ENCODE measurements around the gene ZNF224. TPM values are rescaled to one million over a fixed set of nuclear protein-coding genes. Genes with fewer than 3 reads are reported as not detected.

ZNF224 gene
- polyA plus RNA-seq (2011; rRNA removed), result 22.3 and 25.0 TPM in 2 replicates
- polyA plus RNA-seq (2012; cell fraction: cytosol; rRNA removed), result 6.5 and 6.6 TPM in 2 replicates
- 10.3 and 14.1 TPM in 2 replicates for polyA plus RNA-seq (2012; cell fraction: nucleus; rRNA removed)
- polyA plus RNA-seq (2017; fragmentation: RNase III; extraction: RNeasy Plus Mini Kit Qiagen cat#74134 plus additional on column Dnase treatment), result 17.0 to 21.0 TPM (median 17.1 TPM) in 3 replicates
- polyA minus RNA-seq (2011; rRNA and poly(A)+ RNA removed), result 21.9 and 25.1 TPM in 2 replicates

GRCh38 chr19:44093931-44094765 is at the start of gene ZNF224:
Gene ZNF224 (plus strand): TSS chr19:44094361. CDS start chr19:44097874, 3,513 bp downstream.
- peaks cover 8% of the 10 kb centered on the region; the same call in 2 of the 3 replicates for H3K4me1 ChIP-seq
- ATAC-seq (peak; percentile 97 to 99), FAIRE-seq (peak; percentile 88), DNase-seq (ENCODE audit: low read depth in 1 of 2, low spot score in 1 of 2) (peak; percentile 94 to 97)
- WGBS (ENCODE audit: missing lambda C conversion rate), result 3% methylated on average over 50 of the region's 50 CpGs
- H3K4me3 ChIP-seq, result peak within 1 kb of the TSS; percentile 87
- ChIA-PET POLR2A (interaction anchor here (0.6 to 1.4 kb wide), 5 partner anchors 19 to 406 kb away, joined by 3 to 18 read pairs (median 4); partner anchors contain the start of genes ZNF180, ZNF223, ZNF225 and ZNF227), CTCF (interaction anchor here (1.2 kb wide), 1 partner anchor 23 kb away, joined by 3 read pairs; no protein-coding TSS in a partner anchor)
- peak; percentile 68; the same call in 1 of the 2 replicates for TF ChIP-seq PHF8 (IDR thresholded peaks at IDR 0.05; ENCODE audit: borderline replicate concordance, low read depth)
- TF ChIP-seq RAD21 (conservative IDR thresholded peaks at IDR 0.05 in 1 of 2, IDR thresholded peaks at IDR 0.05 in 1 of 2), result no peak
- TF ChIP-seq BCL3 (IDR thresholded peaks at IDR 0.05), result 0 out of 3 replicates have a peak, but pooled peaks have one; percentile 67
- TF ChIP-seq MAX (IDR thresholded peaks at IDR 0.05), result peak; percentile 41; the same call in 1 of the 2 replicates
- TF ChIP-seq CHD4 (IDR thresholded peaks at IDR 0.05; ENCODE audit: borderline replicate concordance), result no peak
- no peak for TF ChIP-seq HMGXB4 (CRISPR knock-in tag; IDR thresholded peaks at IDR 0.05; ENCODE audit: borderline replicate concordance)
- TF ChIP-seq JUN (IDR thresholded peaks at IDR 0.05), result peak; percentile 36 to 61; a peak in 1 of 5 replicates
- TF ChIP-seq ZNF302 (CRISPR knock-in tag; IDR thresholded peaks at IDR 0.05), result no peak
- TF ChIP-seq POLR2A (IDR thresholded peaks at IDR 0.05; ENCODE audit: low read length), result peak; percentile 34
- H3K9me3 ChIP-seq, result peaks cover 31% of the 10 kb centered on the region
- H3K4me2 ChIP-seq, result peak within 1 kb of the TSS; percentile 75
- H3K27ac ChIP-seq, result peak within 1 kb of the TSS; percentile 72 to 85

GRCh38 chr19:44050740-44051649 is 43.2 kb upstream of the ZNF224 start:
- WGBS (ENCODE audit: missing lambda C conversion rate), result 24% methylated on average over 21 of the region's 21 CpGs
- peak overlapping the region; percentile 74 for H3K4me3 ChIP-seq
- H3K9me3 ChIP-seq, result peaks cover 51% of the 10 kb centered on the region
- H3K27ac ChIP-seq, result peak overlapping the region; percentile 3 to 51; a peak in 2 of 6 replicates
- no peaks in the 10 kb centered on the region for H3K4me1 ChIP-seq
- DNase-seq (ENCODE audit: low read depth in 1 of 2, low spot score in 1 of 2), result peak in 1 of 2 experiments; percentile 27
- FAIRE-seq, result no peak
- TF ChIP-seq MAFK (IDR thresholded peaks at IDR 0.05; ENCODE audit: partially characterized antibody), result no peak
- TF ChIP-seq HOXB13 (CRISPR knock-in tag; IDR thresholded peaks at IDR 0.05; ENCODE audit: low read depth), result 0 out of 2 replicates have a peak, but pooled peaks have one; percentile 26
- CTCF ChIA-PET, result interaction anchor here (1.0 to 1.4 kb wide), 3 partner anchors 11 to 116 kb away, joined by 3 to 4 read pairs (median 3); partner anchors contain the start of gene ZNF45
- peak overlapping the region; percentile 82 for H3K4me2 ChIP-seq
- POLR2A ChIA-PET, result interaction anchor here (0.8 to 1.2 kb wide), 3 partner anchors 43 to 224 kb away, joined by 3 to 4 read pairs (median 3); partner anchors contain the start of genes ZNF224, ZNF227 and ZNF283
- peak; percentile 21 to 26; a peak in 5 of 6 replicates for ATAC-seq

All from A549 (cell line).